Erythroblast (primary cell): Measurements from ENCODE around the gene GNAO1.

Source experiments
- GATA1 ChIP-seq: IDR thresholded peaks from 2 replicates; pipeline ENCODE4 v1.6.1; 2011; ENCODE audit warnings: low read depth, mild to moderate bottlenecking, control low read depth, low read length, moderate library complexity
- POLR2A ChIP-seq: IDR thresholded peaks from 2 replicates; pipeline ENCODE4 v1.6.1; 2011; ENCODE audit warnings: mild to moderate bottlenecking, low read length

DNA sequence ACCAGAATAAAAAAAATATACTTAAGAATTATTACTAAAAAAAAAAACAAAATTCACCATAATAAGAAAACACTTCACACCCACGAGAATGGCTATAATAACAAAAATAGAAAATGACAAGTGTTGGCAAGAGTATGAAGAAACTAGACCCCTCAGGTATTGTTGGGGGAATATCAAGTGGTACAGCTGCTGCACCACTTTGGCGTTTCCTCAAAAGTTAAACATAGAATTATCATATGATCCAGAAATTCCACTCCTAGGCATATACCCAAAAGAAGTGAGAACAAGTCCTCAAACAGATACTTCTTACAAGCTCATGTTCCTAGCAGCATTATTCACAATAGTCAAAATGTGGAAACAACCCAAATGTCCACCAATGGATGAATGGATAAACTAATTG lies 207.8 kb downstream of the GNAO1 start:
- TF ChIP-seq POLR2A (no peak), GATA1 (no peak)
